RWPE2 (cell line): ENCODE measurements around the gene MDH1.
"Not testable (repeated sequence)": the region's sequence is repeated elsewhere in the genome, so short reads cannot be mapped to it uniquely, and the experiment has no call there.

ENCODE experiments used
- ATAC-seq: fragments of 200-7000 bp; cut with Tn5 transposase; 3 replicates; pipeline ENCODE4 v1.9.1; 2021; ENCODE audit warnings: low read depth
- DNase-seq: peaks from one replicate; pipeline ENCODE4 v3.0.0-alpha.2; 2020; ENCODE audit warnings: low spot score
- H3K27ac ChIP-seq: fragments of 450-650 bp; 2 replicates; pipeline ENCODE4 v1.5.1; 2017; ENCODE audit warnings: mild to moderate bottlenecking; ENCODE audit not compliant: poor library complexity, severe bottlenecking
- H3K27me3 ChIP-seq: fragments of 250-450 bp; sonication (Bioruptor Pico); 2 replicates; pipeline ENCODE4 v1.5.1; 2021; ENCODE audit warnings: mild to moderate bottlenecking, moderate library complexity; ENCODE audit not compliant: insufficient read depth, poor library complexity, severe bottlenecking
- H3K36me3 ChIP-seq: fragments of 250-450 bp; sonication (Bioruptor Pico); 2 replicates; pipeline ENCODE4 v1.5.1; 2020; ENCODE audit warnings: low read depth, mild to moderate bottlenecking, moderate library complexity
- H3K4me1 ChIP-seq: fragments of 250-450 bp; sonication (Bioruptor Pico); 2 replicates; pipeline ENCODE4 v1.5.1; 2021; ENCODE audit warnings: mild to moderate bottlenecking, moderate library complexity; ENCODE audit not compliant: insufficient read depth, poor library complexity, severe bottlenecking
- H3K4me3 ChIP-seq: fragments of 250-450 bp; sonication (Bioruptor Pico); 2 replicates; pipeline ENCODE4 v1.5.1; 2021; ENCODE audit warnings: mild to moderate bottlenecking, moderate library complexity; ENCODE audit not compliant: severe bottlenecking
- H3K9me3 ChIP-seq: fragments of 250-450 bp; sonication (Bioruptor Pico); 2 replicates; pipeline ENCODE4 v1.5.1; 2021; ENCODE audit warnings: mild to moderate bottlenecking, moderate library complexity; ENCODE audit not compliant: severe bottlenecking
- TF ChIP-seq, protein P1 (sequence below): fragments of 450-650 bp; IDR thresholded peaks from one replicate; pipeline ENCODE4 v1.5.1; 2017; ENCODE audit warnings: mild to moderate bottlenecking, moderate library complexity; ENCODE audit not compliant: poor library complexity, severe bottlenecking

Gene MDH1

DNA sequence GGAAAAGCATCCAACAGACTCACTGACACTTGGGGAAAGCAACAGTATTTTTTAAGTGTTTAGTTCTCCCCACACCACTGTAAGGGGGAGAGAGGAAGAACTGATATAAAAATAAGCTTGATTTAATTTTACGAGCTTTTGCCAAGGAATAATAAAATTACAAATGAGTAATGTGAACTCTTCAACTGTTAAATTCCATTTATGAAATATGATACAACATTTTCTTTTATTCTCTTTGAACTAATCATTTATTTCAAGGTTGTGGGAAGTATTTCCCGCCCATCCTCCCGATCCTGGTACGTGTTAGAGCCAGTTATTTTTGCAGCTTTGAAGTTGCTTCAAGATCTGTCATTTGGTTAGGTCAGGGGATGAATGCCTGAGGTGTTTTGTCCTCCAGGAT, 35.7 kb upstream of the MDH1 start:
- peaks cover 7% of the 10 kb centered on the region for H3K4me1 ChIP-seq
- TF ChIP-seq, protein P1, sequence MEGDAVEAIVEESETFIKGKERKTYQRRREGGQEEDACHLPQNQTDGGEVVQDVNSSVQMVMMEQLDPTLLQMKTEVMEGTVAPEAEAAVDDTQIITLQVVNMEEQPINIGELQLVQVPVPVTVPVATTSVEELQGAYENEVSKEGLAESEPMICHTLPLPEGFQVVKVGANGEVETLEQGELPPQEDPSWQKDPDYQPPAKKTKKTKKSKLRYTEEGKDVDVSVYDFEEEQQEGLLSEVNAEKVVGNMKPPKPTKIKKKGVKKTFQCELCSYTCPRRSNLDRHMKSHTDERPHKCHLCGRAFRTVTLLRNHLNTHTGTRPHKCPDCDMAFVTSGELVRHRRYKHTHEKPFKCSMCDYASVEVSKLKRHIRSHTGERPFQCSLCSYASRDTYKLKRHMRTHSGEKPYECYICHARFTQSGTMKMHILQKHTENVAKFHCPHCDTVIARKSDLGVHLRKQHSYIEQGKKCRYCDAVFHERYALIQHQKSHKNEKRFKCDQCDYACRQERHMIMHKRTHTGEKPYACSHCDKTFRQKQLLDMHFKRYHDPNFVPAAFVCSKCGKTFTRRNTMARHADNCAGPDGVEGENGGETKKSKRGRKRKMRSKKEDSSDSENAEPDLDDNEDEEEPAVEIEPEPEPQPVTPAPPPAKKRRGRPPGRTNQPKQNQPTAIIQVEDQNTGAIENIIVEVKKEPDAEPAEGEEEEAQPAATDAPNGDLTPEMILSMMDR, result no peak
- ATAC-seq (peak; percentile 48; the same call in 1 of the 3 replicates), DNase-seq (no peak)
- H3K27ac ChIP-seq, result no peak overlapping the region
- no peak overlapping the region for H3K4me3 ChIP-seq
- H3K9me3 ChIP-seq, result no peaks in the 10 kb centered on the region
- no peaks in the 10 kb centered on the region for H3K36me3 ChIP-seq
- no peaks in the 10 kb centered on the region for H3K27me3 ChIP-seq

- peaks cover 7% of the 10 kb centered on the region for H3K4me1 ChIP-seq
- H3K36me3 ChIP-seq, result no peaks in the 10 kb centered on the region
- no peak overlapping the region for H3K4me3 ChIP-seq
- no peaks in the 10 kb centered on the region for H3K27me3 ChIP-seq
- no peak for ATAC-seq
- H3K9me3 ChIP-seq, result no peaks in the 10 kb centered on the region
- DNase-seq, result no peak
- TF ChIP-seq, protein P1, result no peak
- no peak overlapping the region for H3K27ac ChIP-seq
Measured at GRCh38 chr2:63555299-63555698, 33.5 kb upstream of the MDH1 start.

DNA sequence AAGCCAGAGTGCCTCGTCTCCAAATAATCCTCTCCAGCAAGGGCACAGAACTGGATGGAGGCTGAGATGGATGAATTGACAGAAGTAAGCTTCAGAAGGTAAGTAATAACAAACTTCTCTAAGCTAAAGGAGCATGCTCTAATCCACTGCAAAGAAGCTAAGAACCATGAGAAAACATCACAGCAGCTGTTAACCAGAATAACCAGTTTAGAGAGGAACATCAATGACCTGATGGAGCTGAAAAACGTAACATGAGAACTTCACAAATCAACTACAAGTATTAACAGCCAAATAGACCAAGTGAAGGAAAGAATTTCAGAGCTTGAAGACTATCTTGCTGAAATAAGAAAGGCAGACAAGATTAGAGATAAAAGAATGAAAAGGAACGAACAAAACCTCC, 32.8 kb upstream of the MDH1 start:
- no peak for DNase-seq
- Histone ChIP-seq H3K4me1 (peaks cover 7% of the 10 kb centered on the region), H3K9me3 (no peaks in the 10 kb centered on the region), H3K27ac (no peak overlapping the region), H3K36me3 (no peaks in the 10 kb centered on the region), H3K27me3 (no peaks in the 10 kb centered on the region), H3K4me3 (no peak overlapping the region)
- TF ChIP-seq, protein P1, result no peak
- ATAC-seq, result no peak

GRCh38 chr2:63557819-63558218, 30.9 kb upstream of the MDH1 start:
- not testable (repeated sequence) for H3K9me3 ChIP-seq, ATAC-seq, H3K27ac ChIP-seq, H3K36me3 ChIP-seq, H3K27me3 ChIP-seq, DNase-seq, H3K4me3 ChIP-seq, H3K4me1 ChIP-seq

DNA sequence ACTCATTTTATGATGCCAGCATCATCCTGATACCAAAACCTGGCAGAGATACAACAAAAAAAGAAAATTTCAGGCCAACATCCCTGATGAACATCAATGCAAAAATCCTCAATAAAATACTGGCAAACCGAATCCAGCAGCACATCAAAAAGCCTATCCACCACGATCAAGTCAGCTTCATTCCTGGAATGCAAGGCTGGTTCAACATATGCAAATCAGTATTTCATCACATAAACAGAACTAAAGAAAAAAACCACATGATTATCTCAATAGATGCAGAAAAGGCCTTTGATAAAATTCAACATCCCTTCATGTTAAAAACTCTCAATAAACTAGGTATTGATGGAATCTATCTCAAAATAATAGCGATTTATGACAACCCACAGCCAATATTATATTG, 29.8 kb upstream of the MDH1 start:
- not testable (repeated sequence) for H3K4me1 ChIP-seq, H3K9me3 ChIP-seq, DNase-seq, ATAC-seq, H3K36me3 ChIP-seq, H3K27me3 ChIP-seq, H3K4me3 ChIP-seq, H3K27ac ChIP-seq

- no peaks in the 10 kb centered on the region for H3K27me3 ChIP-seq
- TF ChIP-seq, protein P1, result no peak
- no peak overlapping the region for H3K27ac ChIP-seq
- no peaks in the 10 kb centered on the region for H3K36me3 ChIP-seq
- H3K9me3 ChIP-seq, result no peaks in the 10 kb centered on the region
- DNase-seq (no peak), ATAC-seq (no peak)
- H3K4me1 ChIP-seq, result no peaks in the 10 kb centered on the region
- H3K4me3 ChIP-seq, result no peak overlapping the region
Measured at GRCh38 chr2:63562751-63563150, 26.0 kb upstream of the MDH1 start.
